HEK293 (cell line): ENCODE results near the gene PDIA4.

ENCODE experiments used
- BCL11A ChIP-seq: fragments of 450-650 bp; formaldehyde crosslinking; IDR thresholded peaks from 2 replicates; pipeline ENCODE4 v1.5.1; 2016; ENCODE audit warnings: low read depth, missing biosample characterization, missing genetic modification characterization
- ZNF670 ChIP-seq: fragments of 450-650 bp; formaldehyde crosslinking; IDR thresholded peaks from 2 replicates; pipeline ENCODE4 v1.5.1; 2016; ENCODE audit warnings: missing biosample characterization, missing genetic modification characterization, low read depth
- TF ChIP-seq, protein P1 (sequence below): fragments of 450-650 bp; formaldehyde crosslinking; IDR thresholded peaks from 2 replicates; pipeline ENCODE4 v1.5.1; 2016; ENCODE audit warnings: missing biosample characterization, missing genetic modification characterization
- TF ChIP-seq, protein P2 (sequence below): fragments of 450-650 bp; formaldehyde crosslinking; IDR thresholded peaks from 2 replicates; pipeline ENCODE4 v1.5.1; 2016; ENCODE audit warnings: missing biosample characterization, missing genetic modification characterization, borderline replicate concordance

DNA sequence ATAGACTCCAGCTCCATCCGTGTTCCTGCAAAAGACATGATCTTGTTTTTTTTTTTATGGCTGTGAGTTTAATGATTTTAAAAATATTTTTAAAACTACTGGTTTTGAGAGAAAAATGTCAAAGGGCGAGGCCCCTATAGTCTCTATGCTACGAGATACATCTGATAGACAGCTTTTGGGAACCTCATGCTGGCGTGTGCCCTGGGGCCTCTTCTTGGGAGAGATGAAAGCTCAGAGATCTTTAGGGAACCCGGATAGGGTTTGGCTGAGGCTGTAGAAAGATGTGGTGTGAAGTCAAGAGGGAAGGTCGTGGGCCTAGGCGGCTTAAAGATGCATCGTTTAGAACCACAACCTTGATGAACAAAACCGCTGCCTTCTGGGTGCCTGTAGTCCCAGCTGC is 70.2 kb downstream of the PDIA4 start:
- no peak for TF ChIP-seq BCL11A (tag by site-specific recombination)
- TF ChIP-seq, protein P1, sequence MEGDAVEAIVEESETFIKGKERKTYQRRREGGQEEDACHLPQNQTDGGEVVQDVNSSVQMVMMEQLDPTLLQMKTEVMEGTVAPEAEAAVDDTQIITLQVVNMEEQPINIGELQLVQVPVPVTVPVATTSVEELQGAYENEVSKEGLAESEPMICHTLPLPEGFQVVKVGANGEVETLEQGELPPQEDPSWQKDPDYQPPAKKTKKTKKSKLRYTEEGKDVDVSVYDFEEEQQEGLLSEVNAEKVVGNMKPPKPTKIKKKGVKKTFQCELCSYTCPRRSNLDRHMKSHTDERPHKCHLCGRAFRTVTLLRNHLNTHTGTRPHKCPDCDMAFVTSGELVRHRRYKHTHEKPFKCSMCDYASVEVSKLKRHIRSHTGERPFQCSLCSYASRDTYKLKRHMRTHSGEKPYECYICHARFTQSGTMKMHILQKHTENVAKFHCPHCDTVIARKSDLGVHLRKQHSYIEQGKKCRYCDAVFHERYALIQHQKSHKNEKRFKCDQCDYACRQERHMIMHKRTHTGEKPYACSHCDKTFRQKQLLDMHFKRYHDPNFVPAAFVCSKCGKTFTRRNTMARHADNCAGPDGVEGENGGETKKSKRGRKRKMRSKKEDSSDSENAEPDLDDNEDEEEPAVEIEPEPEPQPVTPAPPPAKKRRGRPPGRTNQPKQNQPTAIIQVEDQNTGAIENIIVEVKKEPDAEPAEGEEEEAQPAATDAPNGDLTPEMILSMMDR (tag by site-specific recombination), result no peak
- TF ChIP-seq, protein P2, sequence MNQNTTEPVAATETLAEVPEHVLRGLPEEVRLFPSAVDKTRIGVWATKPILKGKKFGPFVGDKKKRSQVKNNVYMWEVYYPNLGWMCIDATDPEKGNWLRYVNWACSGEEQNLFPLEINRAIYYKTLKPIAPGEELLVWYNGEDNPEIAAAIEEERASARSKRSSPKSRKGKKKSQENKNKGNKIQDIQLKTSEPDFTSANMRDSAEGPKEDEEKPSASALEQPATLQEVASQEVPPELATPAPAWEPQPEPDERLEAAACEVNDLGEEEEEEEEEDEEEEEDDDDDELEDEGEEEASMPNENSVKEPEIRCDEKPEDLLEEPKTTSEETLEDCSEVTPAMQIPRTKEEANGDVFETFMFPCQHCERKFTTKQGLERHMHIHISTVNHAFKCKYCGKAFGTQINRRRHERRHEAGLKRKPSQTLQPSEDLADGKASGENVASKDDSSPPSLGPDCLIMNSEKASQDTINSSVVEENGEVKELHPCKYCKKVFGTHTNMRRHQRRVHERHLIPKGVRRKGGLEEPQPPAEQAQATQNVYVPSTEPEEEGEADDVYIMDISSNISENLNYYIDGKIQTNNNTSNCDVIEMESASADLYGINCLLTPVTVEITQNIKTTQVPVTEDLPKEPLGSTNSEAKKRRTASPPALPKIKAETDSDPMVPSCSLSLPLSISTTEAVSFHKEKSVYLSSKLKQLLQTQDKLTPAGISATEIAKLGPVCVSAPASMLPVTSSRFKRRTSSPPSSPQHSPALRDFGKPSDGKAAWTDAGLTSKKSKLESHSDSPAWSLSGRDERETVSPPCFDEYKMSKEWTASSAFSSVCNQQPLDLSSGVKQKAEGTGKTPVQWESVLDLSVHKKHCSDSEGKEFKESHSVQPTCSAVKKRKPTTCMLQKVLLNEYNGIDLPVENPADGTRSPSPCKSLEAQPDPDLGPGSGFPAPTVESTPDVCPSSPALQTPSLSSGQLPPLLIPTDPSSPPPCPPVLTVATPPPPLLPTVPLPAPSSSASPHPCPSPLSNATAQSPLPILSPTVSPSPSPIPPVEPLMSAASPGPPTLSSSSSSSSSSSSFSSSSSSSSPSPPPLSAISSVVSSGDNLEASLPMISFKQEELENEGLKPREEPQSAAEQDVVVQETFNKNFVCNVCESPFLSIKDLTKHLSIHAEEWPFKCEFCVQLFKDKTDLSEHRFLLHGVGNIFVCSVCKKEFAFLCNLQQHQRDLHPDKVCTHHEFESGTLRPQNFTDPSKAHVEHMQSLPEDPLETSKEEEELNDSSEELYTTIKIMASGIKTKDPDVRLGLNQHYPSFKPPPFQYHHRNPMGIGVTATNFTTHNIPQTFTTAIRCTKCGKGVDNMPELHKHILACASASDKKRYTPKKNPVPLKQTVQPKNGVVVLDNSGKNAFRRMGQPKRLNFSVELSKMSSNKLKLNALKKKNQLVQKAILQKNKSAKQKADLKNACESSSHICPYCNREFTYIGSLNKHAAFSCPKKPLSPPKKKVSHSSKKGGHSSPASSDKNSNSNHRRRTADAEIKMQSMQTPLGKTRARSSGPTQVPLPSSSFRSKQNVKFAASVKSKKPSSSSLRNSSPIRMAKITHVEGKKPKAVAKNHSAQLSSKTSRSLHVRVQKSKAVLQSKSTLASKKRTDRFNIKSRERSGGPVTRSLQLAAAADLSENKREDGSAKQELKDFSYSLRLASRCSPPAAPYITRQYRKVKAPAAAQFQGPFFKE, result no peak
- no peak for TF ChIP-seq ZNF670
